Stimulated activated CD4-positive, alpha-beta T cell treated with anti-CD3 and anti-CD28 coated beads, Interleukin-2, amount 100 ng/mL, for 4 hours (primary cell): ENCODE data around the gene LPP.
"Not testable (repeated sequence)": the region's sequence is repeated elsewhere in the genome, so short reads cannot be mapped to it uniquely, and the experiment has no call there.

Source experiments
- DNase-seq: peaks from one replicate; pipeline ENCODE4 v3.0.0-alpha.2; 2020; ENCODE audit warnings: low read depth

The LPP gene

DNA sequence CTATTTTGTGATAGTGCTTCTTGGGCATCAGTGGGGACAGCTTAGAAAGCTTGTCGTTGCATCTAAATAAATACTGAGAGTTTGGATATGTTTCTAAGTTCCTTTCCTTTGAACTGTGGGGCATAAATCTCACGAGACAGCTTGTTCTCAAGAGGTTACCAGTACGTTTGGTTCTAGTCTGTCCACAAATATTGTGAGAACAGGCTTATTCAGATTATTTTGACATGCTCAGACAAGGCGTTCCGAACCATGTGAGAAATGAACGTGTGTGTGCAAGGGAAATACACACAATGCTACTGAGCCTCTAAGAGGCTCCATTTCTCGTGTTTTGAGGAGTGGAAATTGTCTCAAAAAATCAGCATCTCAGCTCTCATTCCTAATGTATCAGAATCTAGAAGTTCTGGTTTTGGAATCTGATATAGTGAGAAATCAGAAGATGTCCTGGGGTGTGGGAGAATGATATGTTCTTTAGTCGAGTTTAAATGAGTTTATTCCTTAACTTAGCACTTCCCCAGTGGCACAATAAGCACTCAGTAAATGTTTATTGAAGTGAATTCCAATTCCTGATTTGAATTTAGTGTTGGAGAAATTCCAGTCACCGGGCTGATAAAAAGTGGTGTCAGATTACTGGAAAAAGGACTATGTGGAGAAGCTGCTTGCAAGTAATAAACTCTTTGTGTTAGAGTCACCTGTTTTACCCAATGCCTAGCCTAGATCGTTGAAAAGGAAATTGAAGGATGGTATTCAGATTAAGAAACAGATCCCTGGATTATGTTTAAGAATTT is 481.5 kb downstream of the LPP start:
- DNase-seq = no peak

DNA sequence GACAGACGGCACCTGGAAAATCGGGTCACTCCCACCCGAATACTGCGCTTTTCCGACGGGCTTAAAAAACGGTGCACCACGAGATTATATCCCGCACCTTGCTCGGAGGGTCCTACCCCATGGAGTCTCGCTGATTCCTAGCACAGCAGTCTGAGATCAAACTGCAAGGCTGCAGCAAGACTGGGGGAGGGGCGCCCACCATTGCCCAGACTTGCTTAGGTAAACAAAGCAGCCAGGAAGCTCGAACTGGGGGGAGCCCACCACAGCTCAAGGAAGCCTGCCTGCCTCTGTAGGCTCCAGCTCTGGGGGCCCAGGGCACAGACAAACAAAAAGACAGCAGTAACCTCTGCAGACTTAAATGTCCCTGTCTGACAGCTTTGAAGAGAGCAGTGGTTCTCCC is 482.3 kb downstream of the LPP start:
- DNase-seq = not testable (repeated sequence)

DNA sequence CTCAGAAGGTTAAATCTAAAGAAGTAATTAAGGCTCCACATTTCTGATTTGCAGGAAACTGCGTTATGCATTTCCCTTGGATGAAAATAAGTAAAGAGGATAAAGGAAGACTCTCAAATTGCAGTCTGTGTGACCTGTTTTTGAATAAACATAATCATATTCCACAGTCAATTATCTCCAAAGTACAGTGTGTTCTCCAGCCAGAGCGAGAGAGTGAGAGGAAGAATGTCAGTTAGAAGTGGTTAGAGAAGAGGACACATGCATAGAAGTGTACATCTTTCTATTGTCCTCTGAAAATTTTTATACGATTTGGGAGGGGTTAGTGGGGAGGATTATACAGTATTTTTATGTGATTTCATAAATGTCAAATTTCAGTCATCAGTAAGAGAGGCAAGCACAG is 487.1 kb downstream of the LPP start:
- DNase-seq = no peak

DNA sequence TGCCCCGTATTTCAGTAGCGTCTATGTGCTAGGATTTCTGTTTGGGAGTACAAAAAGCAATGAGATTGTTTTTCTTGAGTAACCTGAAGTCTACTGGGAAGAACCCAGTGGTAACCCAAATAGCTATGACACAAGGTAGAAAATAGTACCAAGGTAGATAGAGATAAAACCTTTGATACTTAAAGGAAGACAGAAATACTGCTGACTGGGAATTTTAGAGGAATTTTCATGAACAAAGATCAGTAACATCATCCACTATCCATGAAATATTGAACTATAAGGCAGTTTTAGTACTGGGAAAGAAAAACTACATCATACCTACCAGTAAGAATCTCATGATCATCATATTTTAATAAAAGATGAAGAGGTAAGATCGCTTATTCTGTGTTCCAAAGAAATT is 489.8 kb downstream of the LPP start:
- DNase-seq = no peak

DNA sequence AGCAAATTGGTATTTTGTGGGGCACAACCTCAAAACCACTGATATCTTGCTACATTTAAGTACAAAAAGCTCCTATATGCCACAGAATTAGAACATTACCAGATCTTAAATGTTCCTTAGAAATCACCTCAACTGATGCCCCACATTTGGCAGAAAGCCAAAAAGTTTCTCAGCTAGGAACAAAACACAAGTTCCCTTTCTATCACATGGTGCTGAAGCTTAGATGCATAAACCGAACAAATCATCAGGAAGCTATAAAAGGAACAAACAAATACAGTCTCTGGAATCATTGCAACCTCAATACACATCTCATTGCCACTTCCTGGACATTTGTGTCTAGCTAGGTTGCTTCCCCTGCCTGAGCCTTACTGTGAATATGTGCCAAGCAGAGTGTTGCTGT is 492.6 kb downstream of the LPP start:
- DNase-seq = no peak

DNA sequence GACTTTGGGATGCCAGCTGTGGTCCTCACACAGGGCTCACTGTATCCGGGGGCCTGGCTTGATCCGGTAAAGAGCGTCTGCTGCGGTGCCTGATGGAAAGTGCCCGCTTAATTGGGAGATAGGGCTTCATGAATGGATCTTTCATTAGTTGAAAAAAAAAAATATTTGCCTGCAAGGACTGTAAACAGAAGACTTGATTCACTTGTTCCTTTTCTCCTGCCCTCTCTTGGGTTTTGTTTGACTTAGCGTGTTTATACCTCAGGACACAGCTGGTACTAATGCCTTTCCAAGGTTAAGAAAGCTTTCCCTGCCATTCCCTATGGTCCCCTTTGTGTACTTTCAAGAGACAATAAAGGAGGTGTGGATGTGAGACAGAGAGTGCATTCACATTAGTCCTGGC is 493.3 kb downstream of the LPP start:
- DNase-seq = no peak

DNA sequence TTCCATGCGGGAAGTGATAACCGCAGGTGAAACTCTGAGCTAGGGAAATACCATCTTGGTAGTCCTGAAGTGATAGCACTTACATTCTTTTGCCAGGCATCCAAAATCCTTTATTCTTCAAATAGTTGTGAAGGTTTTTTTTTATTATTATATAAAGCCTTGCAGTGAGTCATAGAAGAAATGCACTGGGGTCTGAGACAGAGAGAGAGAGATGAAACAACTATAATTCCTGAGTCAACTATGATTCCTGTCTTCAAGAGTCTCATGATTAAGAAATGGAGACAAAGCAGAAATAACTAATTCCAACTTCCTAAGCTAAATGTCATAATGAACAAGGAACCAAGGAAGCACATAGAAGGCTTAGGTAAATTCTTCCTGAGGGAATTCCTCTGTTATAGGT is 495.6 kb downstream of the LPP start:
- no peak for DNase-seq

DNA sequence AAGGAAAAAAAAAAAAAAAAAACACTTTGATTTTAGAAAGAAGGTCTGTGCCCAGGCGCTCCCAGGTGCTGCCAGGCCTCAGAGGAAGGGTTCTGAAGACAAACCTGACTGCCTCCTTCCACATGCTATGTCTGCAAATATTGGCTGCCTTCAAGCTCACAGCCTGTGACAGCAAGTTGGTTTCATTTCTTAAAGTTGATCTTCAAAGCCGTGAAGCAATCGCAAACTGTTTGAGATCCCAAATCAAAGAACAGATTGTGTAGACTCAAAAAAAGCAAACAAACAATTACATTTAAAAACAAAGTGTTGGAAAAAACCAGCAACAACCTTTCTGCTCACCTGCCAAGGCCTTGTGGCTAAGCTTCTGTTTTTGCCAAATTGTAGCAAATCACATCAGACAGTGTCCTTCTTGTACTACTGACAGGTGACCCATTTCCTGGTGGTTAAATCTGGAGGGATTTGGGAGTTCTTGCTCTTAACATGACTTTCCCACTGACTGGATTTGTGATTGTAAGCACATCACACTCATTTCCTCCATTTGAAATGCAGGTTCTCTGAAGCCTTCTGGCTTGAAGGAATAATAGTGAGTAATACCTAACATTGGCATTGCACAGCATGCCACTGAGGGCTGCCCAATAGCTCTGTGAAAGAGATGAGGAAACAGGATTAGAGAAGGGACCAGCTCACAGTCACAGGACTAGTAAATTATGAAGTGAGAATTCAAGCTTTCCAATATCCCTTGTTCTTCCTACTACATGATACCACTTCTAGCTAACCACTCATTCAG is 502.4 kb downstream of the LPP start:
- DNase-seq = no peak

DNA sequence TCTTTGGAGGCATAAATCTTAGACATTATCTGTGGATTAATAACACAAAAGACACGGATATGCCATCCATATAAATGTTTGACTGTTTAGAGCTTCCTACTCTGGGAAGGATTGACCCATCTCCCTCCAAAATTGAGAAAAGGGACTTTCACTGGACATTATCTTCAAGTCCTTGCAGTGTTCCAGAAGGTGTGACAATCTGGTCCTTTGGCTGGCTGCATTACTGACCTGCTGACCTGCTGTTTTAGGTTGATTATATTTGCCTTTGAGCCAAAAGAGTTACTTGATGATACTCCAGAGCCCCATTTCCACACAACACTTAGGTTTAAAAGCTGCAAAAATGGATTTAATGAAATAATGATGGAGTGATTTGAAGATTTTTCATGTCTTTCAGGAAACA is 504.6 kb downstream of the LPP start:
- DNase-seq = no peak

DNA sequence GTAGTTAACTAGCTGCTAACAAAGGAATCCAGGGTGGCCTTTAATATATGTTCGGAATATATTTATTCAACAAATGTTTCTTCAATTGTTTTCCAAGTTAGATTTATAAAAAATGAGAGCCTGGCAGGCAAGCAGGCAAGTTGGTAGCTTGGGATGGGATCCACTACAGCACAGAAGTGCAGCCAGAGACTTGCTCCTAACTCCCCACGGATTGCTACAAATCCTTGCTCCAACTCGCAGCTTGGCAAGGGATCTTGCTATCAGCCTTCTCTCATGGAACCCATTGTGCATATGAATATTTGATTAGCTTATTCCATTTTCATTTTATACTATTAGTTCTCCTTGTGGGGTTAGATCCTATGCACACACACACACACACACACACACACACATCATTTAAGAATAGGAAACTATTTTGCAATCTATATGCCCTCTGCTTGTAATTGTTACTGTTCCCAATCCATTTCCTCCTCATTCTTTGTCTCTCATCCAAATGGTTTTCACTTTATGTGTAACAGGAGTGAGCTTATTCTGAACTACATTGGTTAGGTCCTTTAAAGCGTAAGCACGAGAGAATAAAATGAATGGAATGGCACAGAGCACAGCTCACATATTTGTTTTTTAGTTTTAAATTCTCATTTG is 505.6 kb downstream of the LPP start:
- DNase-seq = no peak

DNA sequence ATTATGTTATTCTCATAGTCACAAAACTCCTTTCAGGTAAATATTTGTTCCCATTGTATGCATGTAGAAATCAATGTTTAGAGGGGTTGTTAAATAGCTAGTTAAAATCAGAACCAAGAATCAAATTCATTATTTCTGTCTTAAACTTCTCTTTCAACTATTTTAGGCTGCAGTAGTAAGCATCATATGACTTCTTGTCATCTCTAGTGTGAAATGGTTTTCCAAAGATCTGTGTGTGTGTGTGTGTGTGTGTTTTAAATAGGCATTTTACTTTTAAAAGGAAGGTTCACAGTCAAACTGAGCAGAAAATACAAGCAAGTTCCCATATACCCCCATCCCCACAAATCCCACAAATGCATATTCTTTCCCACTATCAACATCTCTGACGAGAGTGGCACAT is 506.5 kb downstream of the LPP start:
- no peak for DNase-seq

DNA sequence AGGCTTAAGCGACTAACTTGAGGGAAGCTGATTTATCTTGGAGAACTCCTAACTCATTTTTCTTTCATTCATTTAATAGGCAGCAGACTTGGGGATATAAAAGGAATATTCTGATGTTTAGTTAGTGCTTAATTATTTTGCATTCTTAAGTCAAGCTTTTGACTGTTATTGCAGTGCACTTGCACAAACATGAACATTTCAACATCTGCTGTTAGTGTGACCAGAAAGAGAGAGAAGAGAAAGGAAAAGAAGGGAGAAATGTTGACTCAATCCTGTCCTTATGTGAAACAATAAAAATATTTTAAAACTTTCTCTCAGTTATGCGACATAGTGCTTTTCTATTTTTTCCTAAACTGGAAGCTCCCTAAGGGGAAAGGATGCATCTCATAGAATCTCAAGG is 507.8 kb downstream of the LPP start:
- DNase-seq = no peak

DNA sequence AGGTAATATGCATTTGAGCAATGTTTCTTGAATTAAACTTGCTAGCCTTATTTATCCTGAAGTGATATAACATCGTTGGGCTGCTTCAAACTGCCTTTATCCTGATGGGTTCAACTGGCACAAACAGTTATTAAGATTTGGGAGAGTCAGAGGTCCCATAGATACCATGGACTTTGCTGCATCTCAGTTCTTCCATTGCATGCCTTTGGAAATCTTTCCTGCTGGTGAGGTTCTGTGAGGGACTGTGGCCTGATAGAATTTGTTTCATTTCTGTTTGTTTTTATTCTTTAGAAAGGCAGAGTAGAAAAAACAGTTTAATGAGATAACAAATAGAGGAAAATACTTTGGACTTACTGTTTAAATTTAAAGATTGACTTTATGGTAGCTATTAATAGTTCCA is 508.3 kb downstream of the LPP start:
- no peak for DNase-seq

DNA sequence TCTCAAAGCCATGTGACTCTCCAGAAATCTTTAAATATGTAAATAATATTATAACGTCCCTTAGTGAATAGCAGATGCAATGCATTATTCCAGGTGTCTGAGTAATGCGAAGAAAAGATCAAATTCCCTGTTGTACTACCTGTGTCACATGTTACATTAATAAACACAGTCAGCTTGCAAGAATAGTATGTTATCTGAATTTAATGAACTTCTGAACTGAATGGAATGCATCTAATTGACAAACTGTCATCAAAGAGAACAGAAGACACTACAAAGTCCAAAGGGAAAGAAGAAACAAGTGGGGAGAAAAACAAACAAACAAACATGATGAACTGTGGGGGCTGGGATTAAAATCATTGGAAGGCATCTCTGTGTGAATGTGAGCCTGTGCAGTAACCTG is 508.8 kb downstream of the LPP start:
- no peak for DNase-seq

DNA sequence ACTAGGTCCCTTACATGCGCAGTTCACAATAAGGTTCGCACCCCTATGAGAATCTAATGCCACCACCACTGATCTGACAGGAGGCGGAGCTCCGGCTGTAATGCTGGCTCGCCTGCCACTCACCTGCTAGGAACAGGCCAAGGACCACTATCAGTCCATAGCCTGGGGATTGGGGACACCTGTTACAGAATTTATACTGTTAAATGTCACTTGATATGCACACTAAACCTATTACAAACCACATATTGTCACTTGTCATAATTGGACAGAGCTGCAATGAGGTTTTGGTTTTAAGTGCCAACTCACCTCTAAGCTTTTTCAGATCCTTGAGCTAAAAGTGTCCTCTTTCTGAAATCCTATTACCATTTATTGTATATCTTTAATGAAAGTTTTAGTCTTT is 509.9 kb downstream of the LPP start:
- no peak for DNase-seq

DNA sequence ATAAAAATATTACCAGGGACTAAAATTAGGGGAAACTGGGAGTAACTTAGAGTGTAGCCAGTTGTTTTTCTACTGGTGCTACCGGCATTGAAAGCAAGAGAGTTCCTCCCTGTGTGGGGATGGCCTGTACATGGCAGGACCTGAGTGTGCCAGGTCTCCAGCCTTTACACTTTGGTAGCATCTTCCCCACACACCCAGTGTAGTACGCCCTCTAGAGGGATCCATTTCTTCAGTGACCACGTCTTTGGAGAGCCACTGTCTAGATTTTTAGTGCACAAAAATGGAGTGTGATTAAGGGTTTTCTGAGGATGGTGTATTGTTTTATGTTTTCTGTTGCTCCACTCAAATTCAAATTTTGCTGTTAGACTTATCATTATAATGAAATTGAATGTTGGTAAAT is 510.8 kb downstream of the LPP start:
- DNase-seq = peak; percentile 0

DNA sequence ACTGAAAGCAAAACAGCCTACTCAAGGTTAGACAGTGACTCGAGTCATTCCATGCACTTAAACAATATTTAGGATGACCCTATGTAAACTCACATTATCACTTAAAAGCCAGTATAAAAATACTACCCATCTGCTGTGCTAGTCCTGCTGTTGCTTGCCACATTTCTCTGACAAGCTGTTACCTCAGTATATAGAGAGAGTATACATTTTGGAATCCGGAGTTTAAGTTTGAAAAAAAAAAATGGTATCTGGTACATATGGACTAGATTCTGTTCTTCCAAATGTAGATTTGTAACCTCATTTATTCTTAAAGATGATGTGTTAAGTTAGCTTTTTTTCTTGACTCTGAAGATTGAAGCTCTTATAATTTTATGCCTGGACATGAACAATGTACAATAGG is 514.0 kb downstream of the LPP start:
- no peak for DNase-seq

DNA sequence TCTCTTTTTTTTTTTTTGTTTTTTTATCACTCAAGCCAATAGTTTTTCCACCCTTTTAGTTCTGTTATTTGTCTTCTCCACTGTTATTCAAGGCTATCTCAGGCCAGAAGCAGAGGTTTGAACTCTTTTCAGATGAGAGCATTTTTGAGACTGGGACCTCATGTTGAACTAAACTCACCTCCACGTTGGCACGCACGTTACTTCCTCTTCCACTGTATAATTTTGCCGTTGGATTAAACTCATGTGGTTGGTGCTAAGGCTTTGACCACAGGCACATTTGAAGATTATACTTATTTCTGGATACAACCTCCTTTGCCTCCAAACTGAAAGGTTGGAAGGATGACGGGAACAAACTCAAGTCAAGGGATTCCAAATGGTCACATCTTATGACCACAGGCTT is 516.5 kb downstream of the LPP start:
- no peak for DNase-seq

DNA sequence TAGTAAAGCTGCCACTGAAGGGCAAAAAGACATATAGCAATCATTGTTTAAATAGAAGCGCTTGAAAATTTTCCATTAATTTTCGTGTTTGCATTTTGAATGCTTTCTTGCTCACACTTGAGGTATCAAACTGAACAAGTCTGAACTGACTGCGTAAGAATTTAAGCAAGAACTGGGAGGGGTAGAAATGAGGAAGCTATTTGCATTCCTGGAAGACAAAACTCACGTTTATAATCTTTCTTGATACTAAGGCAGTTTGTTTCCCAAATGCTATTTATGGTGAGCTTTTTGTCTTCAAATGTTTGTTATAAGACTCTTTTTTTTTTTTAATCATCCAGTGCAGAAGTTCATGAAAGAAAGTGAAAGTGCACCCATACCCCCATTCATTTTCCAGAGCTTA is 518.0 kb downstream of the LPP start:
- no peak for DNase-seq

DNA sequence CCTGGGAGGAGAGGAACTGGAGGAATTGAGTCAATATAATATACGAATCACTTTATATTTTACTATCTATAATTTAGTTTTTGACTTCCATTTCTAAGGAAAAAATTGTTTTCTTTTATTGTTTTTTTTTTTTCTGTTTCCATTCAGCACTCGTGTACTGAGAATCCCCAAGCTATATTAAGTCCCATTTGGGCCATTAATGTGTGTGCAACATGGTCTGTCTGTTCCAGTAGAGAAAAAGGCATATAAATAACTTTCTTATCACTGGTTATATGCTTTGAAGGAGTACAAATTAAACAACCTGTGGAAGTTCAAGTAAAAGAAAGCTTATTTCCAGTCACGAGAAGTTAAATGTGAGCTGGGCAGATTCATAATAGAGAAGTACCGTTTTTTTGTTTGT is 518.9 kb downstream of the LPP start:
- no peak for DNase-seq

DNA sequence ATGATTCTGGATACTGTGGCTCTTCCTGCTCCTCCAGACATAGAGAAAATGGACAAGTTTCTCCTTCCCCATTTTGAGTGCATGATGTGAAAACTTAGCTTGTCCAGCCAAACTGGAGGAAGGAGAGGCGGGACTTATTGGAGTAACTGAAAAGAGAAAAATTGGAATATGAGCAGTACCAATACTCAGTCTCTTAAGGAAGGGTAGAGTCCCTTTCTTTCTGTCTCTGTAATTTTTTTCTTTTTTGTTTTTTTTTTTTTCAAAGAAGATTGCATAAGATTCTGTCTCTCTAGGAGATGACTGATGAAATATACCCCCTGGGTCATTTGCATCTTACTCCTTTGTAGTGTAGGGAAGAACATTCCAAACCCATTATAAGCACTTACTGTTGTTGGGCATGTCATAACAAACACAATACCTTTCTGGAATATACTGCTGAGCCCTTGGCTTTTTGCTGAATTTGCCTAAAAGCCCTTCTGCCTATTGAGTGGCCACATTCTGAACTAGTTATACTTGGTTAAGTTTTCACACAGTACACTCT is 519.8 kb downstream of the LPP start:
- no peak for DNase-seq

DNA sequence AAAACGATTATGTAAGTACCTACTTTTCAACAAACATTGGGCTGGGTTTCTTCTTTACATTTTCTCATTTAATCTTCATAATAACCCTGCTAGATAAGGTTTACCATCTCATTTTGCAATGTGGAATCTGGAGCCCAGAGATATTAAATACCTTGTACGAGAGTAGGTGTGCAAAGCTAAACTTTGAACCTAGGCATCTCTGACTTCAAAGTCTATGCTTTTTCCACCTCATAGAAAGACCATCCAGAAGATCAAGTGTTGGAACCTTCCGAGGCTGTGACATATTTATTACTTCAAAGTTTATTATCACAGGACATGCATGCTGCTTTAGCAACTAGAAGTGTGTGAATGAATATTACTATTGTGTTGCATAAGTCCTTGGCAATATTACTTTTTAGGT is 520.6 kb downstream of the LPP start:
- DNase-seq = no peak

DNA sequence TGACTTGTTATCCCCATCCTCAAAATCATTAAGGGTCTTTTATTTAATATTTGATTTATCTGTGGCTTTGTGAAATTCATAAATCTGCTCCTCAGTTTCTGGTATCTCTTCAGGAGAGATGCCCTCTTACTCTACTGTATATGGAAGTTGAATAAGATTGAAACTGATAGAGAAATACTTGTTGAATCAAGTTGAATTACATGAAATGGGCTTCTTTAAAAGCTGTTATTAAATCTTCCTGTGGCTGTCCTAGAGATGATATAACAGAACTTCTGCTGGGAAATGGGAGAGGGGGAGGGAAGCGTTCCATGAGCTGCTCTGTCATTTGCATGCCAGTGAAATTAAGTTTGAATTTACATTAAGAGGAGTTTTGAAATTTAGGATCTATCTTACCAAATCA is 523.4 kb downstream of the LPP start:
- no peak for DNase-seq
